Right atrium auricular region (tissue), 2 donors: ENCODE results near the gene MIR17HG. TPM values are rescaled to one million over a fixed set of nuclear protein-coding genes. Genes with fewer than 3 reads are reported as not detected.
A peak's percentile ranks its signal among the peaks of the same experiment; 100 is the strongest.

Experiments used
- DNase-seq: peaks from one replicate; pipeline ENCODE4 v3.0.0-alpha.2; 2019; ENCODE audit warnings: low spot score
- H3K27ac ChIP-seq, 2 donors: fragments of 200-600 bp; sonication (generic); 1 replicate in 1 of 2; 2 replicates in 1 of 2; pipeline ENCODE4 v1.5.1; 2016 to 2019
- H3K27me3 ChIP-seq, 2 donors: fragments of 200-600 bp; sonication (generic); one replicate each; pipeline versions ENCODE4 v1.5.1 to v1.6.0; 2017 to 2019
- H3K36me3 ChIP-seq: fragments of 200-600 bp; sonication (generic); one replicate; pipeline ENCODE4 v1.5.1; 2016
- H3K4me1 ChIP-seq, 2 donors: fragments of 200-600 bp; sonication (generic); one replicate each; pipeline versions ENCODE4 v1.5.1 to v1.6.0; 2017 to 2019
- H3K4me3 ChIP-seq, 2 donors: fragments of 200-600 bp; sonication (generic); 1 replicate in 1 of 2; 2 replicates in 1 of 2; pipeline ENCODE4 v1.5.1; 2017 to 2019; ENCODE audit warnings: mild to moderate bottlenecking in 1 of 2, moderate library complexity in 1 of 2
- H3K9me3 ChIP-seq, 2 donors: fragments of 200-600 bp; sonication (generic); one replicate each; pipeline ENCODE4 v1.5.1; 2019
- microRNA counts, 2 donors: library from miRNA; unstranded; fragments of <30 nt; microRNA quantifications; one replicate each; lab custom pipeline; 2016 to 2017
- total RNA-seq, 2 donors: library from RNA; depleted of rRNA; stranded (reverse); fragments of >200 nt; gene quantifications; one replicate each; pipeline ENCODE4 v1.1.0, GENCODE V29; 2016
- TF ChIP-seq, protein P1 (sequence below), 2 donors: fragments of 200-600 bp; sonication (generic); IDR thresholded peaks; one replicate each; pipeline ENCODE4 v1.5.1; 2019; ENCODE audit warnings: antibody characterized with exemption in 2 of 2

The MIR17HG gene
- total RNA-seq, 2 donors from 2014 or later = 0.20 TPM; not detected in 1

DNA sequence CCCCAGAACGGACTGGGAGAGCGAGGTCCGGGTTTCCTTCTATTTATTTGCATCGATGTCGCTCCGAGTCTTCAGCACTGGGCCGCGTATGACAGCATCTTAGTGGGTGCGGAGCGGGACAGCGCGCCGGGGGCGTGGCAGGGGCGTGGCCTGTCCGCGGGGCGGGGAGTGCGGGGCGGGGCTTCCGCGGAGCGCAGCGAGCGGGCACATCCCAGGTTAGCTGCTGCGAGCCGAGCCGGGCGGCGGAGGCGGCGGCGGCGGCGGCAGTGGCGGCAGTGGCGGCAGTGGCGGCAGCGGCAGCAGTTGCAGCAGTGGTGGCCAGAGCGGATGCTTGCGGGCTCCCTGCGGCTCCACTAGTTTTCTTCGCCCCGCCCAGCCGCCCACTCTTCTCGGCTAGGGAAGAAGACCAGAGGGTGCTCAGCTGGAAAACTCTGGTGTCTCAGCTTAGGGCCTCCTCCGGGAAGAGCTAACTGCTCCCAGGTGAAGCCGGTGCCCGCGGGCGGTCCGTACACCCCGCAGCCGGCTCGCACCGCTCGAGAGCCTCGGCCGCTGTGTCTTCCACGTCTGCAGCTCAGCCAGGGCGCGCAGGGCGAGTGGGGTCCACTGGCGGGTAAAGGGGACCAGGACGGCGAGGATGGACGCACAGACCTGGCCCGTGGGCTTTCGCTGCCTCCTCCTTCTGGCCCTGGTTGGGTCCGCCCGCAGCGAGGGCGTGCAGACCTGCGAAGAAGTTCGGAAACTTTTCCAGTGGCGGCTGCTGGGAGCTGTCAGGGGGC lies 51.1 kb downstream of the MIR17HG start, which contains the start of gene GPC5:
Gene GPC5, plus strand, starts transcription at position 209 of the 776 bp plus-strand sequence.
- Histone ChIP-seq H3K9me3 (no peaks in the 10 kb centered on the region), H3K27ac (peak within 1 kb of the TSS in 1 of 2 donors; percentile 16), H3K4me3 (peak within 1 kb of the TSS; percentile 30 to 62), H3K4me1 (peaks cover 0 to 14% of the 10 kb centered on the region in 2 donors), H3K27me3 (peaks cover 0 to 5% of the 10 kb centered on the region in 2 donors), H3K36me3 (no peaks in the 10 kb centered on the region)
- TF ChIP-seq, protein P1, sequence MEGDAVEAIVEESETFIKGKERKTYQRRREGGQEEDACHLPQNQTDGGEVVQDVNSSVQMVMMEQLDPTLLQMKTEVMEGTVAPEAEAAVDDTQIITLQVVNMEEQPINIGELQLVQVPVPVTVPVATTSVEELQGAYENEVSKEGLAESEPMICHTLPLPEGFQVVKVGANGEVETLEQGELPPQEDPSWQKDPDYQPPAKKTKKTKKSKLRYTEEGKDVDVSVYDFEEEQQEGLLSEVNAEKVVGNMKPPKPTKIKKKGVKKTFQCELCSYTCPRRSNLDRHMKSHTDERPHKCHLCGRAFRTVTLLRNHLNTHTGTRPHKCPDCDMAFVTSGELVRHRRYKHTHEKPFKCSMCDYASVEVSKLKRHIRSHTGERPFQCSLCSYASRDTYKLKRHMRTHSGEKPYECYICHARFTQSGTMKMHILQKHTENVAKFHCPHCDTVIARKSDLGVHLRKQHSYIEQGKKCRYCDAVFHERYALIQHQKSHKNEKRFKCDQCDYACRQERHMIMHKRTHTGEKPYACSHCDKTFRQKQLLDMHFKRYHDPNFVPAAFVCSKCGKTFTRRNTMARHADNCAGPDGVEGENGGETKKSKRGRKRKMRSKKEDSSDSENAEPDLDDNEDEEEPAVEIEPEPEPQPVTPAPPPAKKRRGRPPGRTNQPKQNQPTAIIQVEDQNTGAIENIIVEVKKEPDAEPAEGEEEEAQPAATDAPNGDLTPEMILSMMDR (IDR thresholded peaks at IDR 0.05) = no peak
- peak; percentile 72 for DNase-seq

DNA sequence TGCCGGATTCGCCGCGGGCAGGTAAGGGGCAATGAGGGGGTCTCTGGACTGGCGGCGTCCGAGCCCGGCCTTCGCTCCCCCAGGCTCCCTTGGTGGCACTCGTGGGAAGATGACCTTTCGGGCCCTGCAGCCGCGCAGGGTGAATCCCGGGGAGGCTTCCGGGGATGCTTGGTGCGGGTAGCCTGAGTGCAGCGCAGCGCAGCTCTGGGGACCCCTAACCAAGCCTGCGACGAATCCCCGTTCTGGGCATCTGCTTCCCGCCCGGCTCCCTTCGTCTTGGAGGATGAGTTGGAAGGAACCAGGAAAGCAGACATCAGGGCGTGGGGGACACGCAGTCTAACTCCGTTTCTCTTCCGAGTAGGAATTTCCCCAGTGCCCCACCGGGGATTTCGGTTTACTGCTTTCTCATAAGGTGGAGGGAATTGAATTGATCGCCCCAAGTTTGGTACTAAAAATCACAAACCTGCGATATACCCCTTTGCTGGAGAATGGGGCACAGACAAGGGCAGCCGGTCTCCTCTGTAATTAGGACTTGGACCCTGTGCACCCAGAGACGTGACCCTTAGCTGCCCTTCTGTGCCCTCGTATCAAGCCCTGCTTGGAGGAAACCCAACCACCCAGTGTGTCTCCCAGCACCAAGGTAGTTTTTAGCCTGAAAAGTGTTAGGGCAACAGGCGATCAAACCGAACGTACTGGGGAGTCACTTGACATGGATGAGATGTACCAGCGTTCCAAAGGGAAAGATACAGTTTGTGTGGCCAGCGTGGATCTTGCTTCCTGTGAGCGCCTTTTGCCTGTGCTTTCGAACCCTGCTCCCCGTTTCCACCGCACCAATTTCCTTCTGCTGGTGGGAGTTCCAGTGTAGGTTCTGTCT lies 51.9 kb downstream of the MIR17HG start:
- TF ChIP-seq, protein P1 (IDR thresholded peaks at IDR 0.05) = no peak
- H3K4me1 ChIP-seq = peaks cover 0 to 14% of the 10 kb centered on the region in 2 donors
- H3K27me3 ChIP-seq = peaks cover 0 to 5% of the 10 kb centered on the region in 2 donors
- peak overlapping the region in 1 of 2 donors; percentile 16 for H3K27ac ChIP-seq
- no peaks in the 10 kb centered on the region for H3K36me3 ChIP-seq
- no peak for DNase-seq
- H3K4me3 ChIP-seq = peak overlapping the region; percentile 30 to 62
- no peaks in the 10 kb centered on the region for H3K9me3 ChIP-seq

DNA sequence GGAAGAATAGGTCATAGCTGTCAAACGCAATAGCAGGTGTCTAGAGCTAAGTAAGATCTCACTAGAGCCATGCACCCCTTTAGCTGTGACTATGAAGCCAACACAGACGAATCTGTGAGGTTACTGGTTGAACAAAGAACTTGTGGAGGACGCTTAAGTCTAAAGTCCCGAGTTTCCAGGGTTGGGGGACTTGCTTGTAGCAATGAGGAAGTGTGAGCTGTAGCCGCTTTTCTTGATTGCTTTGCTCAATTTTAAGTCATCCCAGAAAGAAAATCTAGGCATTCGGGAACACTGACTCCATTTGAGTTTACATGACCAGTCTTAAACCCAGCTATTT lies 52.5 kb downstream of the MIR17HG start:
- H3K4me3 ChIP-seq = no peak overlapping the region
- H3K27me3 ChIP-seq = peaks cover 0 to 5% of the 10 kb centered on the region in 2 donors
- no peak for DNase-seq
- no peaks in the 10 kb centered on the region for H3K9me3 ChIP-seq
- peaks cover 0 to 14% of the 10 kb centered on the region in 2 donors for H3K4me1 ChIP-seq
- no peaks in the 10 kb centered on the region for H3K36me3 ChIP-seq
- no peak overlapping the region for H3K27ac ChIP-seq
- TF ChIP-seq, protein P1 (IDR thresholded peaks at IDR 0.05) = no peak

DNA sequence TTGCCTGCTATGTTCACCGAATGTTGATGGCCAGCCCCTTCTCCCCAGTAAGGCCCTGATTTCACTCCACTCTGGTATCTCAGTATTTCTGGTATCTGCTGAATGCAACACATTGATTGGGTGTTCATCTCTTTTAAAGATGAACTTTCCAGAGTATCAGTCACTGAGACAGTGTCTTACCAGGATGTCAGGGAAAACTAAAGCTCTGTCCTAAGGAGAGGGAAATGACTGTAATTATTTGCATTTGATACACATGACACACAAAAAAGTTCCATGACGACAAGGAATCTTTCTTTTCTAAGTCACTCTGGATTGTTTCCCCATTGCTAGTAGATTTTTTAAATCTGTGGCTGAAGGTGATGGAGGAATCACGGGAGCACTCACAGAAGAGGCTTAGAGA lies 53.2 kb downstream of the MIR17HG start:
- TF ChIP-seq, protein P1 (IDR thresholded peaks at IDR 0.05) = no peak
- Histone ChIP-seq H3K27ac (no peak overlapping the region), H3K4me3 (no peak overlapping the region), H3K27me3 (peaks cover 0 to 5% of the 10 kb centered on the region in 2 donors), H3K4me1 (peaks cover 0 to 14% of the 10 kb centered on the region in 2 donors), H3K36me3 (no peaks in the 10 kb centered on the region), H3K9me3 (no peaks in the 10 kb centered on the region)
- DNase-seq = no peak

DNA sequence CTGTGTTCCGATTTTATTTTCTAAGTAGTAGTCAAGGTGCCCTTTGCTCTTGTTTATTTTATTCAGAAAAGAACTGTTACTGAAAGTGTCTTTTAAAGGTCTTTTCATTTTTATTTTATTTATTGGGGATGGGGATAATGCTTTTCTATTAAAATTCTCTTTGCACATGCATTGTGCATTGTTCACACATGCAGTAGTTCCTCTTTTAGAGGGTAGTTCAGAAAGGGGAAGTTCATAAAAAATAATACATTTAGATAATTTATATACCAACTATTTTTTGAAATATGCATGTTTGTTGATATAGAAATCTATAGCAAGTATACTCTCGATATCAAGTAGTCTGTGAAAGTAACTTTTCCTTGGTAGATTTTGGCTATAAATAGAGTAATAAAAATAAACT lies 54.4 kb downstream of the MIR17HG start:
- DNase-seq = no peak
- Histone ChIP-seq H3K9me3 (no peaks in the 10 kb centered on the region), H3K36me3 (no peaks in the 10 kb centered on the region), H3K27ac (no peak overlapping the region), H3K27me3 (peaks cover 0 to 5% of the 10 kb centered on the region in 2 donors), H3K4me1 (peaks cover 0 to 14% of the 10 kb centered on the region in 2 donors), H3K4me3 (no peak overlapping the region)
- TF ChIP-seq, protein P1 (IDR thresholded peaks at IDR 0.05) = no peak

MicroRNA genes within 50 kb of the gene (microRNA counts, 767-probe panel; counts per million panel counts)
- microRNA hsa-miR-18a-5p (lab: Ali Mortazavi, UCI) (0 to 1,976 counts per million in 2 donors), microRNA hsa-miR-19a-3p (lab: Ali Mortazavi, UCI) (0 to 2,054 counts per million in 2 donors), microRNA hsa-miR-19b-3p (lab: Ali Mortazavi, UCI) (0 to 2,464 counts per million in 2 donors), microRNA hsa-miR-20a-5p+hsa-miR-20b-5p (lab: Ali Mortazavi, UCI) (3,263 to 7,139 counts per million in 2 donors), microRNA hsa-miR-92a-3p (lab: Ali Mortazavi, UCI) (2,627 to 6,316 counts per million in 2 donors)

Other genes starting within 250 kb of the MIR17HG start
- gene GPC5, start 50.9 kb downstream of the MIR17HG start, total RNA-seq = 1 to 10 TPM in 1 of 2 donors, under 1 TPM in 1; 0.83 to 1.3 TPM